HG03571 (cell line): ENCODE results near the gene LETM1.
"Not testable (repeated sequence)": the region's sequence is repeated elsewhere in the genome, so short reads cannot be mapped to it uniquely, and the experiment has no call there.

Source experiments
- ATAC-seq: cut with Tn5 transposase; IDR thresholded peaks from one replicate; pipeline ENCODE4 v1.9.1; 2021; ENCODE audit not compliant: unreplicated experiment

LETM1 gene

DNA sequence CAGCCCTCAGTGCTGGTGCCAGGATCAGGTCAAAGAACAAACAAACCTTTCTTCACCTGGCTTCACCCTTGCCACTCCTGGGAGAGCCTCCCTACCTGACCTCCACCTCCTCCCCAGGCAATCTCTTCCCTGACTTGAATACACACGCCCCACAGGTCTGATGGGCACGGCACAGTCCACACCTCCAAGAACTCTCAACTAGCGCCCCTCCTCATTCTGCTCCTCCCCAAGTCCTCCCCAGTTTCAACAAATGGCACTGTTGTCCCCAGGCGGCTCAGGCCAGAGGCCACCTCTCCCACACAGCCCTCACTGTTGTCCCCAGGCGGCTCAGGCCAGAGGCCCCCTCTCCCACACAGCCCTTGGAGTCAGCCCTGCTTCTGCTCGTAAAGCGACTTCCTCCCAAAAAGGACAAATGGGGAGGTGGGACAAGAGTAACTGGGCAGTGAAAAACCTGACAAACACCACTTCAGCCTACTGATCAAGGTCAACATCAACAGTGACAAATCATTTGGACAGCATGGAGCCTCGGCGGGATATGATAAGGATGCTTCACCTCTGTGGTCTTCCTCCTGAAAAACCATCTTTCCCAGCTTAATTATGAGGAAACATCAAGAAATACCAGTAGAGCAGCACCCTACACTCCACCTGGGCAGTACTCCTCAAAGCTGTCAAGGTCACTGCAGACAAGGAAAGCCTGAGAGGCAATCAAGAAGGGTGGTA lies 2.9 kb downstream of the LETM1 start:
- no peak for ATAC-seq

DNA sequence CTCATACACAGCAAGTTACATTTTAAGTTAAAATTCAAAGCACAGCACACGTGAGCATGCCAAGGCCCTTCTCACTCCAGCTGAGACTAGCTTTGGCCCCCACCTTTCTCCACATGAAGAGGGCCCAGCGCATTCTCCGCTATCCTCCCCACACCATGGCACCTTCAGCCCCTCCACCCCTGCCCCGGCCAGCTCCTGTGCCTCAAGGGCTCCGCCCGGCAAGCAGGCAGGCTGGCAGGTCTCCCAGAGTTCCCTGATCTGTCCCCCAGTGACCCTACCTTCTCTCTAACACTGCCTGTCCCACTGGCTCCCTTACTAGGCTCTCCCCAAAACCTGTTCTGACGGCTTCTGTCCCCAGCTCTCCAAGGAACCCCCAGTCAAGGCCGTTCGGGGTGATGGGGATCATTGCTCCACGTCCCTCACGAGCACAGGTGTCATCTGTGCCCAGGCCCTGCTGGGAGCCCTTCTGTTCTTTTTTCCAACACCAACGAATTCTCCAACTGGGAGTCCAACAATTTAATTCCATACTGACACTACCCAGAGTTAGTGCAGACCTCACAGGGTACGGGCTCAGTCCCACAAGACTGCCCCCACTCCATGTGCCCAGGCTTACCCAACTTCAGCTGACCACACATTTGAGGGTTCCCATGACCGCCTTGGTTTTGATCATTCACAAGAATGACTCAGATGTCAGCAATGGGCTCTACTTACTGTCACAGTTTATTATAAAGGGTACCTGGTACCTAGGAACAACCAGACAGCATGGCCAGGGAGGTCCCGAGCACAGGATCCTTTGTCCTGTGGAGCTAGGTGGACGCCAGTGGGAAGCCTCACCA lies 4.2 kb downstream of the LETM1 start:
- no peak for ATAC-seq

DNA sequence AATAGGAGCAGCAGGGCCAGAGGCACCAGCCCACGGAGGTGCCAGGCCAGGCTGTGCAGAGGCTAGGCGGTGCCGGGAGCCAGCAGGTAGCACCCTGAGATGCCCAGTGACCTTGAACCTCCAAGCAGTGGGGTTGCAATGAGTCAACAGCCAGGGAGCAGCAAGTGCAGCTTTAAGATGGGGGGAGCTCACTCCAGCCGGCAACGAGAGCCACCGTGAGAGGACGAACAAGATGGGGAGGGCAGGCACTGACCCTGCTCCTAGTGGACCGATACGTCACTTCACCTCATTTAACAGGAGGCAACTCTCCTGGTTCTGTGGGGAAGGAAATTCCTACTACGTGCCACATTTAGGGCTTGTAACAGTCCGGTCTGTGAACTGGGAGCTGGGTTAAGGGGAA lies 4.8 kb downstream of the LETM1 start:
- no peak for ATAC-seq

DNA sequence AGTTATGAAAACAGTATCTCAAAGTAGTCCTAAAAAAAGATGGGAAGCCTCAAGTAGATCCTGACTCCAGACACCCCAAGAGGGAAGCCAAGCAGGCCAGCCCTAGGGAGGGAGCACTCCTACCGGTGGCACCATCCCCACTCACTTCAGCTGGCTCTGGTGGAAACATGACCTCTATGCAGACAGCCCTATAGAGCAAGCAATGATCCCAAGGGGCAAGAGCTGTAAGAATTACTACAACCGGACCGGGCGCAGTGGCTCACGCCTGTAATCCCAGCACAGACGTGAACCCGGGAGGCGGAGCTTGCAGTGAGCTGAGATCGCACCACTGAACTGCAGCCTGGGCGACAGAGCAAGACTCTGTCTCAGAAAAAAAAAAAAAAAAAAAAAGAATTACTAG lies 5.7 kb downstream of the LETM1 start:
- ATAC-seq: no peak

DNA sequence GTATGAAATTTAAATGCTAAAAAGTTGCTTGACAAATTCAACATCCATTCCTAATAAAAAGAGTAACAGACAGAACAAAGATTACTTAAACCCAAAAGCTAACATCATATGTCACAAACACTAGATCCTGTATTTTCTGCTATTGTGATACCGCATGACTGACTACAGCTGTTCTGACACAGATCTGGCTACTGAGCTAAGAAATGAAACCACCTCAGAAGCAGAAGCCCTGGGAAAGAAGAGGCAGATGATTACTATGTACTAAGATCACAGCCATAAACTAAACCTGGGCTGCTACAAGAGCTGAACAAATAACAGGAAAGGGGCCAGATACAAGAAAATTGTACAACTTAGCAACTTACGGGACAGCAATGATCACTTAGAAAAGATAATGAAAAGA lies 9.4 kb downstream of the LETM1 start:
- no peak for ATAC-seq

DNA sequence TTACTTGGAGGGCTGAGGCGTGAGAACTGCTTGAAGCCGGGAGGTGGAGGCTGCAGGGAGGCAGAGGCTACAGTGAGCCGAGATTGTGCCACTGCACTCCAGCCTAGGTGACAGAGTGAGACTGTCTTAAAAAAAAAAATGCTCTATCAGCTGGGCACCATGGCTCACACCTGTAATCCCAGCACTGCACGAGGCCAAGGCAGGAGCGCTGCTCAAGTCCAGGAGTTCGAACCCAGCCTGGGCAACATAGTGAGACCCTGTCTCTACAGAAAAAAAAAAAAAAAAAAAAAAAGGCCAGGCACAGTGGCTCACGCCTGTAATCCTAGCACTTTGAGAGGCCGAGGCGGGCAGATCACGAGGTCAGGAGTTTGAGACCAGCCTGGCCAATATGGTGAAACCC lies 11.3 kb downstream of the LETM1 start:
- not testable (repeated sequence) for ATAC-seq

DNA sequence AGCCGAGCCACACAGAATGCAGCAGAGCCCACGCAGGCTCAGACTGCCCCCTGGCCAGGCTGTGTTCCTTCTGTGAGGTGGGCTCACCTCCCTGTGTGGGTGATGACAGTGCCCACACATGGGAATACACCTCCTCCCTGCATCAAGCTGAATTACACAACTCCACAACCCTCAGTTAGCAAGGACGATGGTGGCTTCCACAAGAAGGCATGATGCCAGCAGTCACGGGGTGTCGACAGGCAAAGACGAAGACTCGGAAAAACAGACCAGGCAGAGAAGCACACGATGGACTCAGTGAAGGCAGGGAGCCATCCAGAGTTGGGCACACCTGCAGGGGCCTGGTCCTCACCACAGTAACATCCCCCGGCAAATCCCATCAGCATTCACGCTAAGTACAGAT lies 12.1 kb downstream of the LETM1 start:
- no peak for ATAC-seq

DNA sequence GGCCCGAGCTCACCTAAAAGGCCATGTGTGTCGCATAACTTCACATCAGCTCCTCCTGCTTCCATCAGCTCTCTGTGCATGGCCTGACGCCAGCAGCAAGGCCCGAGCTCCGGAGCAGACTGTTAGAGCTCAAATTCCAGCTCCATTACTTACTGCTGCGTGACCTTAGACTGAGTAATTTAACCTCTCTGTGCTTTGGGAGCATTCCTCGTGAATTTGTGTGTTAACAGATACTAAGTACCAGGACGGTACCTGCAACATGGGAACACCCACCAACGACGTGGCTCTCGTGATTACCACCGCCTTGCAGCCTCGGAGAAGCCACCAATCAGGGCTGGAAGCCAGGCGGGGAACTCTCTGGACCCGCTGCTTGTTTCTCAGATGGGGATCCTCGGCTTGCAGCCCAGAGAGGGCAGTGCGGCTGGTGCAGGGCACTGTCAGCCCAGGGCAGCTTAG lies 12.9 kb downstream of the LETM1 start:
- ATAC-seq: no peak

DNA sequence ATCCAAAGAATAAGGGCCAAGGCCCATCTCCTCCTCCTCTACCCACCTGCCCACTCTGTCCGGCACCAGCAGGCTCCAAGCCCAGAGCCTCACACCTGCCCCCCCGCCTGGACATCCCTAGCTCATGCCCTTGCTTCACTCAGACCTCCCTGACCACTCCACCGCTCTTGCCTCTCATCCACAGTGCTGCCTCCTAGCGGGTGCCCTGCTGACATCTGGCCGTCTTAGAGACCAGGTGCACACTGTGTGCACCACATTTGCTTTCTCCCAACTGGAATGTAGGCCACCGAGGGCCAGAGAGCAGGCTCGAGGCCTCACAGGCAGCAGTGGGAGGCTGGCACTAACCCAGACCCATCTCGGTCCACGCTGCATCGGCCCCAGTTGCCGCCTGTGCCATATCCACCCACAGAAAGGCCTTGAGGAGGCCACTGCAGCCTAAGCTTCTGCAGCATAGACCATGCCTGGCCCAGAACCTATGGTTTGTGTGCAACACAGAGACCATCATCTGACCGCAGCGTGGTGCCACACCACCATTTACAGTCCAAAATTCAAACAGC lies 13.5 kb downstream of the LETM1 start:
- ATAC-seq: no peak

DNA sequence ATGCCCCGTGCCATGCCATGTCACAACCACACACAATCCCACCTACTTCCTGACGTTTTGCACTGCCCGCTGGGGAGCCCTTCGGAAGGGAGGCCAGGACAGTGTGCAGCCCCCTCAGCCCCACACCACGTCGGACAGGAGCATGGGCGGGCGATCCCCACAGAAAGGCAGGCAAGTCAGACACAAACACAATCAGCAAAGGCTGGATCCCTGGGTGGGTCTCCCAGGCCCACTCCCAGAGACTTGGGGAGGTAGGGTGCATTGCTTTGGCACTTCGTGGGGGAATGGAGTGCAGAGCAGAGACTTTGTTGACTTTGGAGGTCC lies 14.1 kb downstream of the LETM1 start:
- ATAC-seq: no peak

DNA sequence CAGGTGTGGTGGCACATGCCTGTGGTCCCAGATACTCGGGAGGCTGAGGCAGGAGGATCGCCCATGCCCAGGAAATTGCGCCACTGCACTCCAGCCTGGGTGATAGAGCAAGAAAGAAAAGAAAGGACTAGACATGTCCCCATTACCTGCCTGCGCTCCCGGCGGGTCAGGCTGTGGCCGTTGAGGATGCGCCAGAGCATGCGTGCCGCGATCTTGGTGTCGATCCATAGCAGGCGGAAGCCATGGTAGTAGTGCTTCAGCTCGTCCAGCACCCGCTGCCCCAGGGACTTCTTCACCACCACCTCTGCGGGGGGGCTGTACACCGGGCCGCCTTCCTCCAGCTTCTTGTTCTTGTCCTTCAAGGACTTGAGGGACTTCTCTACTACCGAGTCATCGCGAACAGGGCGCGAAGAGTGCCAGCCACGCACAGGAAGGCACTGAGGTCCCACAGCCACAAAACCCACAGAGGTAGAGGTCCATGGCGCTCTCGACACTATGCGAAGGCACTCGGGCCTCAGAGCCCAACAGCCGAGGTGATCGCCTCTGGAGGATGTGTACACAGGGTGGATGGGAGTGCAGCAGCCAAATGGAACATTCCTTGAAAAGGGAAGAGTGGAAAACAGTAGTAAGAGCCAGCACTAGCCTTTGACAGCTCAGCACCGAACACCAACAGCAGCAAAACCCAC lies 14.6 kb downstream of the LETM1 start:
- no peak for ATAC-seq

DNA sequence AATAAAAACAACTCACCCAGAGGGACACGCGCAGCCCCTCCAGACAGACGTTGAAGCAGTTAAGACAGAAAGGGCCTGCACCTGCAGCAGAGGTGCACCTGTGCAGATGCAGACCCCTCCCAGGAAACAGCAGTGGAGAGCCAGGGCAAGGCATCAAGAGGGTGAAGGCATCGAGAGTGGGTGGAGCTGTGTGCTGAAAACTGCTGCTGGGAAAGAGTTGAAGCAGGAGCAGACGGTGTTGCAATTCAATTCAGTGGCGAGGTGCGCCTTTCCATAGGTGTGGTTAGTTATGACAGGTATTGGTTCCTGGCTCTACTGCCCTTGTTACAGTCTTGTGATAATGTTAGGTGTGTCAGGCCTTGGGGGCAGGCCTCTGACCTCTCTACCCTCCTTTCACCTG lies 16.7 kb downstream of the LETM1 start:
- no peak for ATAC-seq

DNA sequence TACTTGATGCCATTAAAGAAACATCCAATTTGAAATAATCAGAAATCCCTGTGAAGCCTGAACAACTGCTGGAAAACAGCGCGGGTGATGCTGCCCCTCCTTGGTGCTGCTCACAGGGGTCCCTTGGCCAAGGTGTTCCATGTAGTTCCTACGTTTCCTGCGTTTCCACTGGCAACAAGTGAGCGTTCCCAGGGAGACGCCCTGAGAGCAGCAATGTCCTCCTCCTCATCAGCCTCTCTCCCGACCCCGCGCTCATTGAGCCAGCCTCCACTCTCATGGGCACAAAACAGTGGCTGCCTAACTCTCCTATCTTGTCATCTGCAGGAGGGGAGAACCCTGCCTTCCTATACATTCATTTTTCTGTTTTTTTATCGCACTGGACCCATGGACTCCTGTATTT lies 18.9 kb downstream of the LETM1 start:
- ATAC-seq: no peak

DNA sequence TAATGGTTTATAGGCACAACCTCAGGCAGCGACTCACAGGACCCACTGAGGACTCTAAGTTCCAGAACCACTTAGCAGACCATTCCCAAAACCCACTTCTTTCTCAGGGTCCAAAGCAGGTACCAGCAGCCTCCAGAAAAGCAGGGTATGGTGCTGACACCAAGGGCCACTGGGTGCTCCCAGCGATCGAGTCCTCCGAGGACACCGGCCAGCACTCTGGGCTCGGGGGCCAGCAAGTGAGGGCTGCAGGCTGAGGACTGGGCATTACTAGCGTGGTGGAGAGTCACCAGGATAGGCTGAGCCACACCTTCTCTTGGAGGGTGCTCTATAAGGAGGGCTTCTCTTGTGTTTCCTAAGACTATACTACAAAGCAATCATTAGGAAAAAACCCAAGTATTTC lies 19.3 kb downstream of the LETM1 start:
- ATAC-seq: no peak

DNA sequence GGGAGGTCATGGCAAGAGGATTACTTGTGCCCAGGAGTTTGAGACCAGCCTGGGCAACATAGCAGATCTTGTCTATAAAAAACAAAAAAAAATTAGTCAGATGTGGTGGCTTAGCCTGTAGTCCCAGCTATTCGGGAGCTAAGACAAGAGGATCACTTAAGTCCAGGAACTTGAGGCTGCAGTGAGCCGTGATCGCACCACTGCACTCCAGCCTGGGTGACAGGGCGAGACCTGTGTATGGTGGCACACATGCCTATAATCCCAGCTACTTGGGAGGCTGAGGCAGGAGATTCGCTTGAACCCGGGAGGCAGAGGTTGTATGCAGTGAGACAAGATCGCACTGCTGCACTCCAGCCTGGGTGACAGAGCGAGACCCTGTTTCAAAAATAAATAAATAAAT lies 20.1 kb downstream of the LETM1 start:
- ATAC-seq: not testable (repeated sequence)

DNA sequence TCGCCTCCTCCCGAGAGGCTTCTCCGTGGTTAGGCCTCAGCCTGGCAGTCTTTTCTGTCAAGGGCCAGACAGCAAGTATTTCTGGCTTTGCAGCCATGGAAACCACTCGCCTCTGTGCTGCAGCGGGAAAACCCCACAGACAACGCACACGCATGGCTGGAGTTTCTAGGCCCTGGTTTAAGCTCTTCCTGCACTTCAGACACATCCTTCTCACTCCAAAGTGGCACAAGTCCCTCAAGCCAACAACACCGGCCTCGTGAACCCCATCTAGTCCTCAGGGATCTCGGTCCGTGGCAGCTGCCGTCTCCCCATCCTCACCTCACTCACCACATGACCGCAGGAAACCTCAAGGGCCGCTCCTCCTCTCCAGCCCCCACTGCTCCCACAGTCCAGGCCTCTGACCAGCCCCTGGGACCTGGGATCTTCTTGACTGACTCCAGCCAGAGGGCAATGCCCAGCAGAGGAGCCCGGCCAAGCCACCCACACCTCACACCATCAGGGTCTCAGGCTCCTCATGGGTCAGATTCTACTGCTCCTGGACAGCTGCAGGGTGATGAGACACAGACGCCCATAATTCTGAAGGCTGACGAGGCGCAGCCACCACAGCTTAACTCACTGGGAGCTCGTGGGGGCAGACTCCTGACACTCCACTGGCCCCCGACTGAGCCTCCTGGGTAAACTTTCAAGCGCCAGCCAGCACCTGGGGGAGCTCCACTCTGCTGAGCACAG lies 21.7 kb downstream of the LETM1 start:
- peak; percentile 65 for ATAC-seq

DNA sequence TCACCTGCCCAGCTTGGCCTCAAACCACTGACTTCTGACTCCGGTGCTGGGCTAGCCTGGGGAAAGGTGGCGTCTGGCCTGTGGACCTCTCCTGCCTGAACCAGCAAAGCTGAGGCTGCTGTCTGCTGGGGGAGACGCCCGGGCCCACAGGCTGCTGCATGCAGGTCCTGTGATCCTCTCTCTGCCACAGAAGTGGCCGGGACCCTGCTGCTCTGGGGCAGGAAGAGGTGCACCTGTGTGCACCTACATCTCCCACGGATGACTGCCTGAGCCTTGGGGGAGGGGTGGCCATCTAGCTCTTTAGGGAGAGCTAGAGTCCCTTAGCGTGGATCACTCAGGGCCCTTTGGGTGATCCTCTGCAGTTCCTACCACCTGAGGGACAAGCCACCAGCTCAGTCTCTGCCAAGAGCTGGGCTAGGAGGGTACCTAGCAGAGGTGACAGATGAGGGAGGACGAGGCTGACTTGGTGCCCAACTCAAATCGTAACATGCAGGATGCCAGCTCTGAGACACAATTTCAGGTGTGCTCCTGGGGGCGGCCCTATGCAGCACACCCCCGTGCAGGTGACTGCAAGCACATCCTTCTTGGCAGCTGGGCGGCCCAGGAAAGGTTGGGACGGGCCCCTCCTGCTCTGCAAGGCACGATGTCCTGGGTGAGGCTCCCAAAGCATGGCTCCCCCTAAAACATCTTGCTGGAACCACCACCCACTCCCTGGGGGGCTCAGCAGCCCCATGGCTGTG lies 22.5 kb downstream of the LETM1 start:
- ATAC-seq: no peak

DNA sequence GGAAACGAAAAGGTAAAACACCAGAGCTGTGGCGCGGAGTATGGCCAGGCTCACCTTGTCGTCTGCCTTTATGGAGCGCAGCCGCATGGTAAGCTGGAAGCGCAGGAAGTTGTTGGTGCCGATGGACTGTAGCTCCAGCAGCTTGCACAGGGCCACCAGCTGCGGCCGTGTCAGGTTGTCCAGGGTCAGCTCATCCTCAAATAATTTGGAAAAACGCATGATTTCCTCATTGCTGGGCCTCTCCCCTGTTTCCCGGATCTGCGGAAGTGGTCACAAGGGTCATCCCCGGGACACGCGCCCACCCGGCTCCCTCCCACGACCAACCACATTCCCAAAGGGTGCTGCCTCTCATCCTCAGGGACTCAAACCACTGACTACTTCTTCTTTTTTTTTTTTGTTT lies 23.3 kb downstream of the LETM1 start:
- no peak for ATAC-seq

DNA sequence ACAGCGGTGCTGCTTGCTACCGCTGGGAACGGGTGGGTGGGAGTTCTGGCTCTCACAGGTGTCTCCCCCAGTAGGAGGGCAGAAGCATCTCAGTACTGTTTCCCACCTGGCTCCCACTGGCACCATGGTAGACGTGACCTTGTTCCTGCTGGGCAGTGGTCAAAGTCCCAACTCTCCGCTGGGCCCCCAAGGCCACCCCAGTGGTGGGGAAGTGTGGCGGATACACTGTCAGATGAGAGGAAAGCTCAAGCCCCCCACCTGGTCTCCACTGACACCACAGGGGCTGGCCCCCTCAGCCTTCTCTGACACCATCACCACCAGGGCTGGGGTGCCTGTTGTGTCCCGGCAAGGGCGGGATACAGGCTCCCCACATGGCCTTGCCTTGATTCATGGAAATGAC lies 24.6 kb downstream of the LETM1 start:
- no peak for ATAC-seq

DNA sequence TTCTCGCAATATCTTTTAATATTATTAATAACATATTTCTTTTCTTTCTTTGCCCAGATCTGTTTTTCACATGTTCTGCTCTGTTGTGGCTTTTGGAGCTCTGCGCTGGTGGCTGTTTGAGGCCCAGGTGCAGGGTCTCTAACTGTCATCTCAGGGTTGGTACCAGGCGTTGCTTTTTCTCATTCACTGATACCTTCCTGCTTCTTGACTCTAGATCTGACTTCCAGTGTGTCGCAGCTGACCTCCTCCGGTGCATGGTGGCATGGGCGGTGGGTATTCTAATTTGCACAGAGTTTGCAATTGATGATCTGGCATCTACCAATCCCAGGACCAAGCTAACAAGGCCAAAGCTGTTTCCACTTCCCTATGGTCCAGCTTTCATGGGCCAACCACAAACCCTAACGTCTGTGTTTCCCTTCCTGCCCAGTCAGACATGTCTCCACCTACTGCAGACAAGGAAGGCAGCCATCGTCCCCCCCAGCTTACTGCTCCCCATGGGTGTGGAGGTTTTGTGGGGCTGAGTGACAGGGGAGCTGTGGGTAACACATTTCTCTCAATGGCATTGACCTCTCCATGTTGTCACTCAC lies 25.2 kb downstream of the LETM1 start:
- no peak for ATAC-seq
